Left ventricle myocardium inferior (tissue), 1 donor: Measurements from ENCODE around the gene TTLL1. TPM values are rescaled to one million over a fixed set of nuclear protein-coding genes. Genes with fewer than 3 reads are reported as not detected.

ENCODE experiments used
- DNase-seq: peaks from one replicate; pipeline ENCODE4 v3.0.0-alpha.2; 2020
- H3K27ac ChIP-seq: fragments of 200-600 bp; replicated peaks from 2 replicates; pipeline ENCODE4 v1.8.0; 2021
- H3K27me3 ChIP-seq: fragments of 200-600 bp; 2 replicates; pipeline ENCODE4 v1.8.0; 2021; ENCODE audit warnings: low read depth
- H3K36me3 ChIP-seq: fragments of 200-600 bp; 2 replicates; pipeline ENCODE4 v1.8.0; 2021
- H3K4me1 ChIP-seq: fragments of 200-600 bp; 2 replicates; pipeline ENCODE4 v1.8.0; 2021
- H3K4me3 ChIP-seq: fragments of 200-600 bp; 2 replicates; pipeline ENCODE4 v1.8.0; 2021; ENCODE audit warnings: mild to moderate bottlenecking, moderate library complexity
- H3K9me3 ChIP-seq: fragments of 200-600 bp; replicated peaks from 2 replicates; pipeline ENCODE4 v1.8.0; 2021
- intact Hi-C: fragments of 100-400 bp; cut with micrococcal nuclease; formaldehyde crosslinking; loops from one replicate; pipeline ENCODE4 v1.11.0; 2022
- total RNA-seq: library from RNA; stranded (reverse); fragmentation: NEBNext Ultra II Directional; extraction: Animal tissue kit (Norgen Biotek cat#: 25700); gene quantifications from one replicate; pipeline ENCODE4 v1.2.1, GENCODE V29; 2021
- TF ChIP-seq, protein P1 (sequence below): fragments of 200-600 bp; IDR thresholded peaks from 2 replicates; pipeline ENCODE4 v1.8.0; 2021; ENCODE audit warnings: antibody characterized with exemption, mild to moderate bottlenecking, borderline replicate concordance
- donor health status: DM: no; HTN: yes; CAD: no; lungs with severe emphysema.

TTLL1 gene
- total RNA-seq, 1 donor from 2014 or later = 8.5 TPM

DNA sequence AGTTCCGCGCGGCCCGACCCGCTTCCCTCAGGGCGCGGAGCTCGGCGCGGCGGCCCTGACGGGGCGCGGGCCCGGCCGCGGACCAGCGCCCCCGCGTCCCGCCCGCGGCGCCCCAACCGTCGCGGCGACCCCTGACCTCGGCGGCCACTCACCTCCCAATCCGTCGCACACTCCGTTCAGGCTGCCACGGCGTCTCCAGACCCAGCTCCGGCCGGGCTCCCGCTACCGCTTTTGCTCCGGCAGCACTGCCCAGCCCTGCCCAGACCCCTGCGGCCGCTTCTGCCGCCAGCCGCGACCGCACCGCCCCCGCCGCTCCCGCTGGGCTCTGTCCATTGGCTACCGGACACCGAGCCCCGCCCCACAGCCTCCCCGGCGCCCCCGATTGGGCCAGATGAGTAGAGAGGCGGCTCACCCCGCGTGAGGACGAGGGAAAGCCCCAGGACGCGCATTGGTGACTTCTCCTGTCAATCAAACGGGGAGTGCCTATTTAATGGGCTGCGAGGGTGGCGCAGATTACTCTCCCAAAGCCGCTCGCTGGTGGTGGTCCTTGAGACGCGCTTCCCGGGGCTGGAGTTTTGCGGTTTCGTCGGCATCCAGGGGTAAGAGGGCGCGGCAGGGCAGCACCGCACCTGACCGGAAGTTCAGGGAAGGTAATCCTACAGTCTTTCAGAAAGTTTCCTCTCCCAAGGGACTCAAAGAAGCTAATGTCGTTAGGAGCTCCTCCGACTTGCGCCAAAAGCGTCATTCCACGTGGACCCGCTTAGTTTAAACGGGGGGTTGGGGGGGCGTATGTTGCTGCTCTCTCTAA is 74.1 kb downstream of the TTLL1 start, which contains the start of gene PACSIN2:
PACSIN2 (minus strand) TSS at position 281 of the 808 bp plus-strand sequence. CDS start 103,069 bp downstream, outside the sequence.
- TF ChIP-seq, protein P1, sequence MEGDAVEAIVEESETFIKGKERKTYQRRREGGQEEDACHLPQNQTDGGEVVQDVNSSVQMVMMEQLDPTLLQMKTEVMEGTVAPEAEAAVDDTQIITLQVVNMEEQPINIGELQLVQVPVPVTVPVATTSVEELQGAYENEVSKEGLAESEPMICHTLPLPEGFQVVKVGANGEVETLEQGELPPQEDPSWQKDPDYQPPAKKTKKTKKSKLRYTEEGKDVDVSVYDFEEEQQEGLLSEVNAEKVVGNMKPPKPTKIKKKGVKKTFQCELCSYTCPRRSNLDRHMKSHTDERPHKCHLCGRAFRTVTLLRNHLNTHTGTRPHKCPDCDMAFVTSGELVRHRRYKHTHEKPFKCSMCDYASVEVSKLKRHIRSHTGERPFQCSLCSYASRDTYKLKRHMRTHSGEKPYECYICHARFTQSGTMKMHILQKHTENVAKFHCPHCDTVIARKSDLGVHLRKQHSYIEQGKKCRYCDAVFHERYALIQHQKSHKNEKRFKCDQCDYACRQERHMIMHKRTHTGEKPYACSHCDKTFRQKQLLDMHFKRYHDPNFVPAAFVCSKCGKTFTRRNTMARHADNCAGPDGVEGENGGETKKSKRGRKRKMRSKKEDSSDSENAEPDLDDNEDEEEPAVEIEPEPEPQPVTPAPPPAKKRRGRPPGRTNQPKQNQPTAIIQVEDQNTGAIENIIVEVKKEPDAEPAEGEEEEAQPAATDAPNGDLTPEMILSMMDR = no peak
- H3K4me3 ChIP-seq = peak within 1 kb of the TSS; percentile 84
- peak; percentile 100 for DNase-seq
- intact Hi-C loops = no loop called here
- H3K27ac ChIP-seq = peak within 1 kb of the TSS; percentile 82
- no peaks in the 10 kb centered on the region for H3K27me3 ChIP-seq
- no peaks in the 10 kb centered on the region for H3K9me3 ChIP-seq
- H3K36me3 ChIP-seq = no peaks in the 10 kb centered on the region
- H3K4me1 ChIP-seq = peaks cover 36% of the 10 kb centered on the region

DNA sequence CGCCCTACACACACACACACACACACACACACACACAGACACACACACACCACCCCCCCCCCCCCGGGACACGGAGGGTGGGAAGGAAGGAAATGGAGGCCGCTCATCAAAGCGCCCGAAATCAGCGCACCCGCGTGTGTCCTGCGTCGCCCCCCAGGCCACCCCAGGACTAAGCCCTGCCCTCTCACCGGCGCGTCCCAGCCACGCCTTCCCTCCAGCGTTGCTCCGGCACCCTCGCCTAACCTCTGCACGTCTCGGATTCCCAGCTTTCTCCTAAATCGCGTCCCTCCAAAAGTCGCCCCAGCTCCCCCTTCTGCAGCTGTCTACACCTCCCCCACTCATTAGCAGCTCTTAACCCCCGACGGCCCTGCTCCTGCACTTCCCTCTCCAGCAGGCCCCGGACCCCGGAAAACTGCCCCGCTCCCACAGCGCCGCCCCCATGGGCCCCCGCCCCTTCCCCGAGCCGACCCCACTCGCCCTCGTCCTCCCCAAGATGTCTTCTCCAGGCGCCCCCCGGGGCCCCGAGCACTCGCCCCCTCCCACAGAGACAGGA is 74.8 kb downstream of the TTLL1 start:
- TF ChIP-seq, protein P1 = no peak
- H3K27ac ChIP-seq = peak overlapping the region; percentile 82
- peak; percentile 37 for DNase-seq
- H3K36me3 ChIP-seq = no peaks in the 10 kb centered on the region
- intact Hi-C loops = no loop called here
- H3K9me3 ChIP-seq = no peaks in the 10 kb centered on the region
- H3K27me3 ChIP-seq = no peaks in the 10 kb centered on the region
- peak overlapping the region; percentile 84 for H3K4me3 ChIP-seq
- peaks cover 42% of the 10 kb centered on the region for H3K4me1 ChIP-seq

DNA sequence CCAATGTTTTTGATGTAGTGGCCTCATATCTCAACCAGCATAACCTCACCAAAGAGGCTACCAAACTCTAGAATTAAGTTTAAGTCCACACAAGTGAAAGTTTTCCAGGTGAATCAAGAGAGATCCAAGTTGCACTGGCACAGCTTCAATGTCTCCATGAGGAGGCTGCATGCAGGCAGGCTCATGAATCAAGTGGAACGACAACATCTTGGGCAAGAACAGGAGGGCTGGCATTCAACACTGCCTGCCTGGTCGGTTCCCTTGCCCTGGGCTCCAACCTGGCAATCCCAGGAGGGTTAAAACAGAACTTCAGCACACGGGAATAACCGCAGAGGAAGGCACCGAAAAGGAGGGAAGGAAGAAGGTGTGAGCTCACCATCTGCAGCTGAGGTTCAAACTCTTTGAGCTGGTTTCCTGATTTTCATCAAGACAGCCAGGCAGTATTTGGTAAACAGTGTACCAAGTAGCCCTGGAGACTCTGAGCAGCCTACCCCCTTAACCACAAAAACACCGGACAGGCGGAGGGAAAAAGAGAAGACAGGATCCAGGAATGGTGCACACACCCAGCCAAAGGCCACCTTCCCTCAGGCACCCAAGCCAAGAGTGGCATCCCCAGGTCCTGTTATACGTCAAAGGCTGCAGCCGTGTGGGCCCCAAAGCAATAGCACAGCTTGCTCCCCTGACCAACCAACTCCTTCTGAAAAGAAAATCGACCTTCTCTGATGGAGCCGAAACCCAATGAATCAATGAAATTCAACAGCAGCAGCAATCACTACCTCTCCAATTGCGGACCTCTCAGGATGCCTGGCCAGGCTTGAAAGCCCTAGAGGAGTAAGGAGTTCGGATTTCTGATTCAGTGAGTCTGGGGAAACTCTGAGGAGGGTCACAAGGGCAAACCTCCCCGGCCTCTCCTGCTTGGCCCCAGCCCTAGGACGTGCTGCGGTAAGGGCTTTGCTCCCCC is 75.6 kb downstream of the TTLL1 start:
- intact Hi-C loops = no loop called here
- Histone ChIP-seq H3K27ac (peak overlapping the region; percentile 82), H3K27me3 (no peaks in the 10 kb centered on the region), H3K4me1 (peaks cover 49% of the 10 kb centered on the region), H3K36me3 (no peaks in the 10 kb centered on the region), H3K9me3 (no peaks in the 10 kb centered on the region), H3K4me3 (peak overlapping the region; percentile 84)
- TF ChIP-seq, protein P1 = no peak
- DNase-seq = no peak

DNA sequence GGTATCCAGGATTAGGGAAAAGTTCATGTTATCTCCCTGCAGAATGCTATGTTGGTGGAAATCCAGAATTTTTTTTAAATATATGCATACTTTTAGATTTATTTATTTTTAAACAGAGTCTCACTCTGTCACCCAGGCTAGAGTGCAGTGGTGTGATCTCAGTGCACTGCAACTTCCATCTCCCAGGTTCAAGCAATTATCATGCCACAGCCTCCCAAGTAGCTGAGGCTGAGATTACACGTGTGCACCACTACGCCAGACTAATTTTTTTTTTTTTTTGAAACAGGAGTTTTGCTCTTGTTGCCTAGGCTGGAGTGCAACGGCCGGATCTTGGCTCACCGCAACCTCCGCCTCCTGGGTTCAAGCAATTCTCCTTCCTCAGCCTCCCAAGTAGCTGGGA is 76.8 kb downstream of the TTLL1 start:
- no peaks in the 10 kb centered on the region for H3K27me3 ChIP-seq
- H3K9me3 ChIP-seq = no peaks in the 10 kb centered on the region
- peaks cover 58% of the 10 kb centered on the region for H3K4me1 ChIP-seq
- no peak for DNase-seq
- H3K27ac ChIP-seq = no peak overlapping the region
- TF ChIP-seq, protein P1 = no peak
- H3K4me3 ChIP-seq = no peak overlapping the region
- H3K36me3 ChIP-seq = no peaks in the 10 kb centered on the region
- intact Hi-C loops = no loop called here

GRCh38 chr22:43011079-43011478 is 78.1 kb downstream of the TTLL1 start:
- Histone ChIP-seq H3K27ac (no peak overlapping the region), H3K4me1 (peaks cover 61% of the 10 kb centered on the region), H3K36me3 (no peaks in the 10 kb centered on the region), H3K4me3 (no peak overlapping the region), H3K9me3 (no peaks in the 10 kb centered on the region), H3K27me3 (no peaks in the 10 kb centered on the region)
- intact Hi-C loops = no loop called here
- DNase-seq = no peak
- TF ChIP-seq, protein P1 = no peak
